ENCODE data around the gene RHBG. TPM values are rescaled to one million over a fixed set of nuclear protein-coding genes. Genes with fewer than 3 reads are reported as not detected.

The RHBG gene
- total and polyA plus RNA-seq, 2 of the 4 experiments (the other 2 are of a cell fraction) = not detected

DNA sequence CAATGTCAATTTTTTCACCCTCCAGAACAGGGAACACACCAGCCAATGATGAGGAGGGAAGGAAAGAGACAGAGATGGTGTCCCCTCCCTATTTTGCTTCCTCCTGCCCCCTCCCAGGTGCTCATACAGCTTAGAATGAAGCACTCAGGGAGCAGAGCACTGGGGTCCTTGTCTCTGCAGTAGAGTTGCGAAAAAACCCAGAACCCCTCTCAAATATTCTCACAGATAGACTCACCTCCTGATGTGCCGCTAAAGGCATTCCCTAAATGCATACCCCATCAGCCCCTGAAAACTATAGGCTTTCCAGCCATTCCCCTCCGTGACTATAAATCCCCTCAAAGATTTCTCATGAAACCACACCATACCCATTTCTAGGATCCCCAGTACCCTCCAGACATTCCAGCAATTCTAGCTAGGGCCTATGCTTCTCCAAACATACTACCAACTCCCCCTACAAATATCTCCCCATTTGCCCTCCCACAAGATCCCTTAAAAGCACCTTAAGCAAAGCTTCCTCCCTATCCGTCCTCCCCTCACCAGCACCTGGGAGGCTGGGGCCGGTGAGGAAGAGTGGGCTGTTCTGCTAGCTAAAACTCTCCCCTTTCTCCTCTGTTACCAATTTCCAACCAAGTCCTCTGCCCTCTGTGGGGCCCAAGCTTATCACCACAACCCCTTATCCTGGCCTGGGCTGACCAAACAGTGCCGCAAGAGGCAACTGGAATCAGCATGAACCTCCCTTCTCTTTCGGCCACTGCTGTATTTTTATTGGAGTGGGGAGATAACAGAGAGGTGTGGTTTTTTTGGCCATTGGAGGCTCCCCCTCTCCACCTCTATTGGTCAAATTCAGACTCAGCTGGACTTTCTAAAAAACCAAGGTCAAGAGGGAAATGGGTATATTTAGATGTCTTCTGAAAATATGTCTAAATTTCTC is 54.7 kb downstream of the RHBG start:
- no peak overlapping the region for H3K9ac ChIP-seq (ENCODE audit: low read depth, low read length)
- H3K4me2 ChIP-seq (ENCODE audit: low read depth, low read length) = no peak overlapping the region
- BruUV-seq (replicated peaks) = no TSS peak
- H4K5ac ChIP-seq (ENCODE audit: low read depth, low read length) = no peak overlapping the region
- no peak overlapping the region for H3K4me3 ChIP-seq (ENCODE audit: insufficient read depth, low read depth, low read length)
- no peak overlapping the region for H2BK120ac ChIP-seq (ENCODE audit: low read depth, low read length)
- no peak overlapping the region for H2BK15ac ChIP-seq (ENCODE audit: low read depth, low read length)
- no peak overlapping the region for H3K23ac ChIP-seq (ENCODE audit: low read depth, low read length)
- peaks cover 10% of the 10 kb centered on the region for H3K9me3 ChIP-seq (ENCODE audit: control insufficient read depth, insufficient read depth, low read length)
- WGBS, 2 experiments (ENCODE audit: extremely low coverage in 2 of 2, insufficient read length in 1 of 2) = 24% methylated on average over 3 of the region's 7 CpGs; no CpG with 5 or more reads in 1 of the 2 experiments
- ChIA-PET CTCF (interaction anchor here (1.4 kb wide), 1 partner anchor 22 kb away, joined by 3 read pairs; no protein-coding TSS in a partner anchor), POLR2A (ENCODE audit: unreplicated experiment) (no interaction called here)
- in situ Hi-C loops (cut with MboI; ENCODE audit: low sequenced_read_pairs) (no loop called here), dilution Hi-C loops (cut with HindIII; ENCODE audit: low sequenced_read_pairs, unreplicated experiment) (no loop called here), intact Hi-C loops (cut with micrococcal nuclease) (no loop called here)
- H3K4me1 ChIP-seq (ENCODE audit: control insufficient read depth, insufficient read depth, low read length) = peaks cover 1% of the 10 kb centered on the region; the same call in 1 of the 2 replicates
- no peak overlapping the region for H3K14ac ChIP-seq (replicated peaks; ENCODE audit: low read depth, low read length)
- H3K27me3 ChIP-seq (ENCODE audit: control insufficient read depth, insufficient read depth, low read length) = peaks cover 93% of the 10 kb centered on the region
- no peaks in the 10 kb centered on the region for H3K79me1 ChIP-seq (ENCODE audit: low read depth in 1 of 2, low read length in 2 of 2)
- H4K20me1 ChIP-seq (ENCODE audit: insufficient read depth, low read length) = no peaks in the 10 kb centered on the region
- no peak overlapping the region for H3K27ac ChIP-seq (ENCODE audit: insufficient read depth, low read length)
- H2AK9ac ChIP-seq (replicated peaks; ENCODE audit: low read depth, low read length, poor library complexity) = no peak overlapping the region
- H3K18ac ChIP-seq (ENCODE audit: low read depth, low read length) = no peak overlapping the region
- H4K8ac ChIP-seq (ENCODE audit: low read depth in 2 of 2, low read length in 2 of 2) = no peak overlapping the region
- H3K36me3 ChIP-seq (ENCODE audit: control insufficient read depth, insufficient read depth, low read length) = no peaks in the 10 kb centered on the region
- H2BK20ac ChIP-seq (ENCODE audit: low read depth, low read length) = no peak overlapping the region
- H3K56ac ChIP-seq (ENCODE audit: extremely low read depth, insufficient read depth, low read length) = no peak overlapping the region
- H2AK5ac ChIP-seq (ENCODE audit: low read depth, low read length) = no peak overlapping the region
- no peak for ATAC-seq (ENCODE audit: low read depth)
- H2BK5ac ChIP-seq (ENCODE audit: low read depth, low read length, poor library complexity, severe bottlenecking) = no peak overlapping the region
- H4K91ac ChIP-seq (ENCODE audit: insufficient read depth, low read depth, low read length) = no peak overlapping the region
- no peak for TF ChIP-seq CEBPB (IDR thresholded peaks at IDR 0.05; ENCODE audit: low read depth, low read length)
- TF ChIP-seq NFE2L2 (IDR thresholded peaks at IDR 0.05; ENCODE audit: low read depth, low read length) = no peak
- no peak for TF ChIP-seq SMC3 (IDR thresholded peaks at IDR 0.05; ENCODE audit: low read depth, low read length)
- no peak for TF ChIP-seq USF2 (IDR thresholded peaks at IDR 0.05; ENCODE audit: low read depth, low read length)
- TF ChIP-seq MAFK (IDR thresholded peaks at IDR 0.05; ENCODE audit: low read depth, low read length) = no peak
- TF ChIP-seq CHD1 (IDR thresholded peaks at IDR 0.05; ENCODE audit: low read depth, low read length) = no peak
- TF ChIP-seq RAD21 (IDR thresholded peaks at IDR 0.05; ENCODE audit: low read length) = no peak
- TF ChIP-seq MXI1 (IDR thresholded peaks at IDR 0.05; ENCODE audit: borderline replicate concordance, low read depth, low read length) = no peak
- no peak for TF ChIP-seq CTCF (conservative IDR thresholded peaks at IDR 0.05; ENCODE audit: low read depth, low read length)
- TF ChIP-seq MAZ (IDR thresholded peaks at IDR 0.05; ENCODE audit: borderline replicate concordance, low read depth, low read length) = no peak
- TF ChIP-seq FOS (IDR thresholded peaks at IDR 0.05; ENCODE audit: low read depth, low read length) = no peak
- no peak for TF ChIP-seq POLR2A (IDR thresholded peaks at IDR 0.05; ENCODE audit: low read depth, low read length)
- TF ChIP-seq RCOR1 (IDR thresholded peaks at IDR 0.05; ENCODE audit: insufficient replicate concordance, low read length) = no peak
- TF ChIP-seq RFX5 (IDR thresholded peaks at IDR 0.05; ENCODE audit: low read depth, low read length) = no peak
- no peak overlapping the region for H2AFZ ChIP-seq (replicated peaks; ENCODE audit: low read length, poor library complexity)
- H3K9me1 ChIP-seq (ENCODE audit: insufficient read depth, low read length) = no peaks in the 10 kb centered on the region
- no peak overlapping the region for H3K4ac ChIP-seq (ENCODE audit: low read depth, low read length)
- no peak for DNase-seq

Data from IMR-90 (cell line).